Prostate gland (tissue), 2 donors: ENCODE measurements around the gene ADH1B. TPM values are rescaled to one million over a fixed set of nuclear protein-coding genes. Genes with fewer than 3 reads are reported as not detected.
A peak's percentile ranks its signal among the peaks of the same experiment; 100 is the strongest.

Experiments
- DNase-seq: peaks from one replicate; pipeline ENCODE4 v3.0.0-alpha.2; 2019; ENCODE audit warnings: low spot score
- H3K27ac ChIP-seq, 2 donors: fragments of 200-600 bp; sonication (generic); 2 replicates each; pipeline ENCODE4 v1.5.1; 2017 to 2019
- H3K27me3 ChIP-seq: fragments of 200-600 bp; sonication (generic); replicated peaks from 2 replicates; pipeline ENCODE4 v1.5.1; 2019; ENCODE audit not compliant: insufficient read depth
- H3K36me3 ChIP-seq, 2 donors: fragments of 200-600 bp; sonication (generic); 1 replicate in 1 of 2; 2 replicates in 1 of 2; pipeline versions ENCODE4 v1.5.1 to v1.8.1; 2017 to 2019
- H3K4me1 ChIP-seq: fragments of 200-600 bp; sonication (generic); replicated peaks from 2 replicates; pipeline ENCODE4 v1.5.1; 2019
- H3K4me3 ChIP-seq, 2 donors: fragments of 200-600 bp; sonication (generic); 2 replicates each; pipeline ENCODE4 v1.5.1; 2017 to 2019
- H3K9me3 ChIP-seq: fragments of 200-600 bp; sonication (generic); 2 replicates; pipeline ENCODE4 v1.5.1; 2017
- POLR2A ChIP-seq: fragments of 450-650 bp; IDR thresholded peaks from one replicate; pipeline ENCODE4 v1.6.1; 2016; ENCODE audit warnings: antibody characterized with exemption, mild to moderate bottlenecking
- POLR2AphosphoS5 ChIP-seq: sonication (generic); formaldehyde crosslinking; IDR thresholded peaks from one replicate; pipeline ENCODE4 v1.6.1; 2017; ENCODE audit warnings: antibody characterized with exemption
- WGBS: methylation state at CpG from one replicate; pipeline ENCODE4 v1.1.5; 2018; 5-methylcytosine and 5-hydroxymethylcytosine counted together
- intact Hi-C: fragments of 100-400 bp; cut with DNase I; formaldehyde crosslinking; loops from one replicate; pipeline ENCODE4 v1.14.2; 2022
- total RNA-seq, 2 donors: library from RNA; depleted of rRNA; stranded (reverse); fragments of >200 nt; gene quantifications; one replicate each; pipeline ENCODE4 v1.1.0, GENCODE V29; 2016
- TF ChIP-seq, protein P1 (sequence below), 4 experiments: fragments of 200-600 bp in 2 of 4; fragments of 450-650 bp in 2 of 4; sonication (generic) in 2 of 4; IDR thresholded peaks; 1 replicate in 3 of 4; 2 replicates in 1 of 4; pipeline ENCODE4 v1.5.1; 2016 to 2019; ENCODE audit warnings: antibody characterized with exemption in 4 of 4, mild to moderate bottlenecking in 2 of 4, moderate library complexity in 2 of 4

ADH1B gene
- total RNA-seq, 2 donors from 2014 or later: 12.8 to 17.3 TPM

DNA sequence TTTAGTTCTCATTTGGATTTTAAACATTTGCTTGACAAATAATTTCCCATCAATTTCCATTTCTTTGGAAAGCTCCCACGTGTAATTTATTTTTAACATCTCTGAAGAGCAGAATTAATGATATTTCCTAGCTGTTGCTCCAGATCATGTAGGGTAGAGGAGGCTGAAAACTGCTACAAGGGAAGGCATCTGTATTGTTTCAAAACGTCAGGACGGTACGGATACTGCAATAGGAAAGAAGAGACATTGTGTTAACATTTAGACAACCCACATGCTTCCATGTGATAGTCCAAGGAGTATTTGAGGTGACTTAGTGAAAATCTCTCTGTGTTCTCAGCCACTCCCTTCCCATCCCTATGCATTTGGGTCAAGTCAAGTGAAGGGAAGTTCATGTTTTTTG lies 15.4 kb upstream of the ADH1B start:
- Histone ChIP-seq H3K27ac (no peak overlapping the region), H3K4me3 (no peak overlapping the region), H3K36me3 (no peaks in the 10 kb centered on the region), H3K27me3 (no peaks in the 10 kb centered on the region), H3K4me1 (no peaks in the 10 kb centered on the region), H3K9me3 (no peaks in the 10 kb centered on the region)
- intact Hi-C loops: no loop called here
- WGBS: 58% methylated on average over 4 of the region's 4 CpGs
- no peak for DNase-seq
- TF ChIP-seq POLR2A (no peak), POLR2AphosphoS5 (no peak)
- TF ChIP-seq, protein P1, sequence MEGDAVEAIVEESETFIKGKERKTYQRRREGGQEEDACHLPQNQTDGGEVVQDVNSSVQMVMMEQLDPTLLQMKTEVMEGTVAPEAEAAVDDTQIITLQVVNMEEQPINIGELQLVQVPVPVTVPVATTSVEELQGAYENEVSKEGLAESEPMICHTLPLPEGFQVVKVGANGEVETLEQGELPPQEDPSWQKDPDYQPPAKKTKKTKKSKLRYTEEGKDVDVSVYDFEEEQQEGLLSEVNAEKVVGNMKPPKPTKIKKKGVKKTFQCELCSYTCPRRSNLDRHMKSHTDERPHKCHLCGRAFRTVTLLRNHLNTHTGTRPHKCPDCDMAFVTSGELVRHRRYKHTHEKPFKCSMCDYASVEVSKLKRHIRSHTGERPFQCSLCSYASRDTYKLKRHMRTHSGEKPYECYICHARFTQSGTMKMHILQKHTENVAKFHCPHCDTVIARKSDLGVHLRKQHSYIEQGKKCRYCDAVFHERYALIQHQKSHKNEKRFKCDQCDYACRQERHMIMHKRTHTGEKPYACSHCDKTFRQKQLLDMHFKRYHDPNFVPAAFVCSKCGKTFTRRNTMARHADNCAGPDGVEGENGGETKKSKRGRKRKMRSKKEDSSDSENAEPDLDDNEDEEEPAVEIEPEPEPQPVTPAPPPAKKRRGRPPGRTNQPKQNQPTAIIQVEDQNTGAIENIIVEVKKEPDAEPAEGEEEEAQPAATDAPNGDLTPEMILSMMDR (IDR thresholded peaks at IDR 0.05): no peak

DNA sequence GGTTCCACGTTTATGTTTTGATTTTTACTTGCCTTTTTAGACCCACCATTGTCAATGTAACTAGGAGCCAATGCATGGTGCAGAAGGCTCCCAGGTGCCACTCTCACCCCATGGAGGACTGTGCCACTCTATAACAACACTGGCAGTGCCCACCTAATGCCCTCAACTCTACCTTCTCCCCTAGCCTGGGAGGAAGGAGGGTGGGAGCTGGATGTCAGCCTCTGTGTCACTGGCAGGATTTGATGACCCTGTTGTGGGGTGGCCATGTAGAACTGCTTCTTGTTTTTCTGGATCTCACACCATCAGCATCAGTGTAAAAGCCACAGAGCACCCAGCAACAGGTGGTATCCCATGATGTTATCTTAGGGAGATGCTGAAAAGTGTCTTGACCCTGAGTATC lies 13.7 kb upstream of the ADH1B start:
- WGBS: 94% methylated on average over 1 of the region's 1 CpG
- intact Hi-C loops: no loop called here

DNA sequence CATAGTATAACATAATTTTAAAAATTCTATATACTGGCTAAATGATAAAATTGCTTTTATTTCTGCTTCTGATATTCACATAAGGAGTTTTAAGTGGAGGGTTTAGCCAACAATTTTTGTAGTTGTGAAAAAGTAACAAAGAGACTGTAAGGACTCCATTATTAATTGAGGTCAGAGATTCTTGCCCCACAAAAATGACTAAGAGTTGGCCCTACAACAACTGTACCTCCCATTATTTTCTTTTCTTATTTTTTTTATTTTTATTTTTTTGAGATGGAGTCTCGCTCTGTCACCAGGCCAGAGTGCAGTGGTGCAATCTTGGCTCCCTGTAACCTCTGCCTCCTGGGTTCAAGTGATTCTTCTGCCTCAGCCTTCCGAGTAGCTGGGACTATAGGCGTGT lies 9.4 kb upstream of the ADH1B start:
- intact Hi-C loops: no loop called here
- H3K27ac ChIP-seq: no peak overlapping the region
- no peaks in the 10 kb centered on the region for H3K27me3 ChIP-seq
- no peaks in the 10 kb centered on the region for H3K4me1 ChIP-seq
- H3K9me3 ChIP-seq: no peaks in the 10 kb centered on the region
- H3K4me3 ChIP-seq: no peak overlapping the region
- 85% methylated on average over 3 of the region's 3 CpGs for WGBS
- no peaks in the 10 kb centered on the region for H3K36me3 ChIP-seq
- TF ChIP-seq POLR2A: no peak
- TF ChIP-seq, protein P1 (IDR thresholded peaks at IDR 0.05): no peak
- TF ChIP-seq POLR2AphosphoS5: no peak
- no peak for DNase-seq

More for the DNA sequence above, 13.7 kb upstream of the ADH1B start:
- H3K27ac ChIP-seq: no peak overlapping the region
- TF ChIP-seq POLR2AphosphoS5 (no peak), POLR2A (no peak)
- TF ChIP-seq, protein P1 (IDR thresholded peaks at IDR 0.05): no peak
- DNase-seq: no peak
- H3K9me3 ChIP-seq: no peaks in the 10 kb centered on the region
- H3K4me1 ChIP-seq: no peaks in the 10 kb centered on the region
- H3K27me3 ChIP-seq: no peaks in the 10 kb centered on the region
- H3K36me3 ChIP-seq: no peaks in the 10 kb centered on the region
- H3K4me3 ChIP-seq: no peak overlapping the region

DNA sequence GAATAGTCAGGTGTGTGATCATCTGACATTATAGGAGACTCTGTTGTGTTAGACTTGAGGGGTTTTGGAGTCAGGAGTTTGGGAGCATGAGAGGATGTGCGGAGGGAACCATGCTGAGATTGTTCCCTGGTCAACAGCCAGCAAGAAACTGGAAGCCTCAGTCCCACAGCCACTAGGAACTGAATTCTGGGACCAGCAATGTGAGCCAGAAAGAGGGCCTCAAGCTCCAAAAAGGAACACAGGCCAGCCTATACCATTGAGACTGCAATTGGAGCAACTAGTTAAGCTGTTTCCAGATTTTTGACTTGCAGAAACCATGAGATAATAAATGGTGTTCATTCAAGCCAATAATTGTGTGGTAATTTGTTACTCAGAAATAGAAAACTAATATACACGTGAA lies 8.7 kb upstream of the ADH1B start:
- H3K27ac ChIP-seq: no peak overlapping the region
- H3K27me3 ChIP-seq: no peaks in the 10 kb centered on the region
- H3K36me3 ChIP-seq: no peaks in the 10 kb centered on the region
- H3K4me1 ChIP-seq: no peaks in the 10 kb centered on the region
- intact Hi-C loops: loop anchor here (5.0 to 10.0 kb wide), 2 partner anchors 52 to 245 kb away; partner anchors contain the start of gene ADH5
- H3K9me3 ChIP-seq: no peaks in the 10 kb centered on the region
- DNase-seq: no peak
- TF ChIP-seq POLR2AphosphoS5 (no peak), POLR2A (no peak)
- TF ChIP-seq, protein P1 (IDR thresholded peaks at IDR 0.05): no peak
- WGBS: 80% methylated on average over 2 of the region's 2 CpGs
- no peak overlapping the region for H3K4me3 ChIP-seq

DNA sequence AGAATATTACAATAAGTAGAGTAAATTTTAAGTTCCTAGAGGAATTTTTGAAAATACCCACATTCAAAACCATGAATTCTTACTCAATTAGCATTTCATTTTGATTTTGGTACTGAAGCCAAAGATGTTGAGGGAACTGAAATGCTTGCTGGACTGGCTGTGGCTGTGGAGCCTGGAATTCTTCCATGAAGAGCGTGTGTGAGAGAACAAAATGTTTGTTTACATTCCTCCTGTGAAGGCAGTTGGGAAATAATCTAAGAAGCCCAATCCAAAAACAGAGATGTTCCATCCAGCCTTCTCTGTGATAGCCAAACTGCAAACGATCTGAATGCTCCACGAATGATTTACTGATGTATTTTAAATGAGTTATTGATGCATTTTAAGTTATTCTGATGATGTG lies 3.8 kb upstream of the ADH1B start:
- Histone ChIP-seq H3K4me3 (no peak overlapping the region), H3K27me3 (no peaks in the 10 kb centered on the region), H3K27ac (peak overlapping the region; percentile 65 to 78), H3K9me3 (no peaks in the 10 kb centered on the region), H3K4me1 (no peaks in the 10 kb centered on the region), H3K36me3 (no peaks in the 10 kb centered on the region)
- TF ChIP-seq, protein P1 (IDR thresholded peaks at IDR 0.05): no peak
- TF ChIP-seq POLR2AphosphoS5: peak; percentile 95
- no peak for TF ChIP-seq POLR2A
- 6% methylated on average over 3 of the region's 3 CpGs for WGBS
- intact Hi-C loops: loop anchor here (5.0 to 10.0 kb wide), 2 partner anchors 57 to 240 kb away; partner anchors contain the start of gene ADH5
- DNase-seq: peak; percentile 89
